ENCODE data around the gene GPRC5C.

GRCh38 chr17:74430385-74430705 is 1.5 kb upstream of the GPRC5C start:
- TF ChIP-seq, protein P1, sequence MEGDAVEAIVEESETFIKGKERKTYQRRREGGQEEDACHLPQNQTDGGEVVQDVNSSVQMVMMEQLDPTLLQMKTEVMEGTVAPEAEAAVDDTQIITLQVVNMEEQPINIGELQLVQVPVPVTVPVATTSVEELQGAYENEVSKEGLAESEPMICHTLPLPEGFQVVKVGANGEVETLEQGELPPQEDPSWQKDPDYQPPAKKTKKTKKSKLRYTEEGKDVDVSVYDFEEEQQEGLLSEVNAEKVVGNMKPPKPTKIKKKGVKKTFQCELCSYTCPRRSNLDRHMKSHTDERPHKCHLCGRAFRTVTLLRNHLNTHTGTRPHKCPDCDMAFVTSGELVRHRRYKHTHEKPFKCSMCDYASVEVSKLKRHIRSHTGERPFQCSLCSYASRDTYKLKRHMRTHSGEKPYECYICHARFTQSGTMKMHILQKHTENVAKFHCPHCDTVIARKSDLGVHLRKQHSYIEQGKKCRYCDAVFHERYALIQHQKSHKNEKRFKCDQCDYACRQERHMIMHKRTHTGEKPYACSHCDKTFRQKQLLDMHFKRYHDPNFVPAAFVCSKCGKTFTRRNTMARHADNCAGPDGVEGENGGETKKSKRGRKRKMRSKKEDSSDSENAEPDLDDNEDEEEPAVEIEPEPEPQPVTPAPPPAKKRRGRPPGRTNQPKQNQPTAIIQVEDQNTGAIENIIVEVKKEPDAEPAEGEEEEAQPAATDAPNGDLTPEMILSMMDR (IDR thresholded peaks at IDR 0.05), result peak in 1 of 5 experiments; percentile 12
- TF ChIP-seq POLR2A (IDR thresholded peaks at IDR 0.05) (no peak), POLR2AphosphoS5 (IDR thresholded peaks at IDR 0.05) (no peak), EP300 (IDR thresholded peaks at IDR 0.05; ENCODE audit: low read depth) (no peak)

All from transverse colon (tissue), 4 donors.